Measurements from ENCODE around the gene HECW1. TPM values are rescaled to one million over a fixed set of nuclear protein-coding genes. Genes with fewer than 3 reads are reported as not detected.
"Not testable (repeated sequence)": the region's sequence is repeated elsewhere in the genome, so short reads cannot be mapped to it uniquely, and the experiment has no call there.

Gene HECW1
- total RNA-seq, 2 experiments from 2014 or later: not detected

GRCh38 chr7:43582503-43583423 lies 470.3 kb downstream of the HECW1 start, which contains the start of gene STK17A:
STK17A (plus strand) TSS chr7:43583108; CDS start chr7:43583244, 136 bp downstream.
- Mint-ChIP-seq H3K27ac (peak within 1 kb of the TSS; percentile 100), H3K4me3 (peak within 1 kb of the TSS; percentile 100), H3K4me1 (peaks cover 31% of the 10 kb centered on the region), H3K9me3 (no peaks in the 10 kb centered on the region), H3K36me3 (ENCODE audit: low read depth) (peaks cover 31% of the 10 kb centered on the region), H3K27me3 (peaks cover 19% of the 10 kb centered on the region)
- ChIA-PET CTCF (interaction anchor here (0.6 to 11.5 kb wide), 84 partner anchors 8 to 654 kb away, joined by 3 to 452 read pairs (median 5); partner anchors contain the start of genes BLVRA, COA1, MRPL32 and MRPS24), POLR2A (interaction anchor here (0.5 to 11.0 kb wide), 47 partner anchors 8 to 651 kb away, joined by 3 to 304 read pairs (median 5); partner anchors contain the start of genes BLVRA, COA1, DBNL and MRPL32)
- DNase-seq: peak; percentile 96

GRCh38 chr7:43583424-43584194 lies 471.2 kb downstream of the HECW1 start:
- DNase-seq: peak; percentile 76
- peaks cover 19% of the 10 kb centered on the region for H3K27me3 Mint-ChIP-seq
- H3K4me3 Mint-ChIP-seq: peak overlapping the region; percentile 100
- CTCF ChIA-PET: interaction anchor here (0.6 to 11.5 kb wide), 66 partner anchors 7 to 655 kb away, joined by 3 to 452 read pairs (median 6); partner anchors contain the start of genes BLVRA, COA1, MRPL32 and MRPS24
- peaks cover 36% of the 10 kb centered on the region for H3K36me3 Mint-ChIP-seq (ENCODE audit: low read depth)
- peak overlapping the region; percentile 100 for H3K27ac Mint-ChIP-seq
- H3K4me1 Mint-ChIP-seq: peaks cover 32% of the 10 kb centered on the region
- POLR2A ChIA-PET: interaction anchor here (0.6 to 11.0 kb wide), 31 partner anchors 8 to 651 kb away, joined by 3 to 304 read pairs (median 6); partner anchors contain the start of genes COA1, DBNL, MRPL32 and PSMA2
- no peaks in the 10 kb centered on the region for H3K9me3 Mint-ChIP-seq

- H3K36me3 Mint-ChIP-seq (ENCODE audit: low read depth): peaks cover 40% of the 10 kb centered on the region
- ChIA-PET POLR2A (interaction anchor here (0.6 to 11.0 kb wide), 13 partner anchors 11 to 653 kb away, joined by 3 to 304 read pairs (median 6); partner anchors contain the start of genes MRPL32 and PSMA2), CTCF (interaction anchor here (1.2 to 11.5 kb wide), 6 partner anchors 11 to 255 kb away, joined by 3 to 452 read pairs (median 4); partner anchors contain the start of gene COA1)
- peaks cover 15% of the 10 kb centered on the region for H3K27me3 Mint-ChIP-seq
- H3K4me1 Mint-ChIP-seq: peaks cover 37% of the 10 kb centered on the region
- DNase-seq: peak; percentile 42
- H3K27ac Mint-ChIP-seq: peak overlapping the region; percentile 100
- H3K9me3 Mint-ChIP-seq: no peaks in the 10 kb centered on the region
- peak overlapping the region; percentile 100 for H3K4me3 Mint-ChIP-seq
These were observed 471.7 kb downstream of the HECW1 start for GRCh38 chr7:43584195-43584586.

GRCh38 chr7:43584733-43585132 lies 472.3 kb downstream of the HECW1 start:
- peaks cover 15% of the 10 kb centered on the region for H3K27me3 Mint-ChIP-seq
- H3K4me3 Mint-ChIP-seq: peak overlapping the region; percentile 100
- DNase-seq, H3K9me3 Mint-ChIP-seq: not testable (repeated sequence)
- H3K36me3 Mint-ChIP-seq (ENCODE audit: low read depth): peaks cover 45% of the 10 kb centered on the region
- CTCF ChIA-PET: interaction anchor here (1.2 to 11.5 kb wide), 5 partner anchors 10 to 254 kb away, joined by 3 to 452 read pairs (median 5); partner anchors contain the start of gene COA1
- H3K27ac Mint-ChIP-seq: peak overlapping the region; percentile 100
- POLR2A ChIA-PET: interaction anchor here (0.9 to 11.0 kb wide), 12 partner anchors 10 to 654 kb away, joined by 3 to 304 read pairs (median 6); partner anchors contain the start of gene MRPS24
- peaks cover 42% of the 10 kb centered on the region for H3K4me1 Mint-ChIP-seq

GRCh38 chr7:43585562-43585961 lies 473.1 kb downstream of the HECW1 start:
- Mint-ChIP-seq H3K9me3 (no peaks in the 10 kb centered on the region), H3K36me3 (ENCODE audit: low read depth) (peaks cover 50% of the 10 kb centered on the region), H3K27ac (peak overlapping the region; percentile 100), H3K27me3 (peaks cover 15% of the 10 kb centered on the region), H3K4me1 (peaks cover 50% of the 10 kb centered on the region), H3K4me3 (peak overlapping the region; percentile 100)
- ChIA-PET POLR2A (interaction anchor here (0.7 to 11.0 kb wide), 12 partner anchors 9 to 654 kb away, joined by 3 to 304 read pairs (median 7); partner anchors contain the start of genes MRPL32, MRPS24 and PSMA2), CTCF (interaction anchor here (1.4 to 11.5 kb wide), 4 partner anchors 9 to 253 kb away, joined by 4 to 452 read pairs (median 60); no protein-coding TSS in a partner anchor)
- no peak for DNase-seq

- peaks cover 53% of the 10 kb centered on the region for H3K36me3 Mint-ChIP-seq (ENCODE audit: low read depth)
- ChIA-PET CTCF (interaction anchor here (0.7 to 11.5 kb wide), 6 partner anchors 21 to 625 kb away, joined by 3 to 452 read pairs (median 6); no protein-coding TSS in a partner anchor), POLR2A (interaction anchor here (0.7 to 11.0 kb wide), 13 partner anchors 14 to 654 kb away, joined by 3 to 304 read pairs (median 6); partner anchors contain the start of genes MRPL32, MRPS24 and PSMA2)
- peak overlapping the region; percentile 100 for H3K27ac Mint-ChIP-seq
- no peaks in the 10 kb centered on the region for H3K9me3 Mint-ChIP-seq
- peaks cover 10% of the 10 kb centered on the region for H3K27me3 Mint-ChIP-seq
- no peak for DNase-seq
- peaks cover 56% of the 10 kb centered on the region for H3K4me1 Mint-ChIP-seq
- peak overlapping the region; percentile 100 for H3K4me3 Mint-ChIP-seq
These were observed 473.9 kb downstream of the HECW1 start for GRCh38 chr7:43586251-43586900.

GRCh38 chr7:43588477-43589132 lies 476.2 kb downstream of the HECW1 start:
- Mint-ChIP-seq H3K36me3 (ENCODE audit: low read depth) (peaks cover 58% of the 10 kb centered on the region), H3K9me3 (no peaks in the 10 kb centered on the region), H3K4me1 (peaks cover 65% of the 10 kb centered on the region), H3K4me3 (no peak overlapping the region), H3K27me3 (no peaks in the 10 kb centered on the region), H3K27ac (peak overlapping the region; percentile 42)
- no peak for DNase-seq
- ChIA-PET CTCF (interaction anchor here (1.3 to 11.5 kb wide), 3 partner anchors 60 to 250 kb away, joined by 4 to 452 read pairs (median 115); no protein-coding TSS in a partner anchor), POLR2A (interaction anchor here (1.1 to 11.0 kb wide), 5 partner anchors 60 to 657 kb away, joined by 3 to 304 read pairs (median 4); partner anchors contain the start of genes MRPL32 and PSMA2)

- CTCF ChIA-PET: interaction anchor here (11.5 kb wide), 1 partner anchor 111 kb away, joined by 452 read pairs; no protein-coding TSS in a partner anchor
These were observed 476.7 kb downstream of the HECW1 start for GRCh38 chr7:43589133-43589478.

GRCh38 chr7:43589728-43590127 lies 477.3 kb downstream of the HECW1 start:
- Mint-ChIP-seq H3K4me1 (peaks cover 77% of the 10 kb centered on the region), H3K9me3 (no peaks in the 10 kb centered on the region), H3K4me3 (no peak overlapping the region), H3K36me3 (ENCODE audit: low read depth) (peaks cover 50% of the 10 kb centered on the region), H3K27me3 (no peaks in the 10 kb centered on the region), H3K27ac (no peak overlapping the region)
- ChIA-PET POLR2A (interaction anchor here (10.4 to 11.0 kb wide), 2 partner anchors 58 to 110 kb away, joined by 166 to 304 read pairs; no protein-coding TSS in a partner anchor), CTCF (no interaction called here)
- no peak for DNase-seq

More at GRCh38 chr7:43589133-43589478, 476.7 kb downstream of the HECW1 start:
- Mint-ChIP-seq H3K27ac (no peak overlapping the region), H3K9me3 (no peaks in the 10 kb centered on the region), H3K27me3 (no peaks in the 10 kb centered on the region), H3K36me3 (ENCODE audit: low read depth) (peaks cover 56% of the 10 kb centered on the region), H3K4me3 (no peak overlapping the region), H3K4me1 (peaks cover 70% of the 10 kb centered on the region)
- DNase-seq: no peak
- POLR2A ChIA-PET: interaction anchor here (10.4 to 11.0 kb wide), 2 partner anchors 59 to 111 kb away, joined by 166 to 304 read pairs; no protein-coding TSS in a partner anchor

- Mint-ChIP-seq H3K27ac (no peak overlapping the region), H3K36me3 (ENCODE audit: low read depth) (peaks cover 44% of the 10 kb centered on the region), H3K9me3 (no peaks in the 10 kb centered on the region), H3K4me3 (peak overlapping the region; percentile 5), H3K4me1 (peaks cover 79% of the 10 kb centered on the region), H3K27me3 (no peaks in the 10 kb centered on the region)
- DNase-seq: peak; percentile 46
- ChIA-PET CTCF (interaction anchor here (1.2 to 2.1 kb wide), 3 partner anchors 9 to 109 kb away, joined by 3 to 16 read pairs (median 9); partner anchors contain the start of gene STK17A), POLR2A (interaction anchor here (1.2 to 11.0 kb wide), 6 partner anchors 8 to 168 kb away, joined by 3 to 304 read pairs (median 14); partner anchors contain the start of genes BLVRA, COA1 and STK17A)
These were observed 478.6 kb downstream of the HECW1 start for GRCh38 chr7:43590862-43591557.

Data from activated CD4-positive, alpha-beta memory T cell treated with anti-CD3 and anti-CD28 coated beads, Interleukin-2, amount 10 ng/mL, durations not matched to agents 7 days and 5 days (primary cell).